ENCODE results near the gene KCNK15.

The KCNK15 gene

GRCh38 chr20:44714701-44715498, 30.8 kb upstream of the KCNK15 start, which contains the start of gene CCN5:
Gene CCN5, plus strand, starts transcription at chr20:44715369. Its CDS starts 22 bp downstream, at chr20:44715391.
- Histone ChIP-seq H3K27ac (no peak within 1 kb of the TSS), H3K4me2 (peak within 1 kb of the TSS; percentile 71), H3K4me3 (no peak within 1 kb of the TSS), H3K27me3 (no peaks in the 10 kb centered on the region), H3K4me1 (peaks cover 19% of the 10 kb centered on the region), H3K9ac (no peak within 1 kb of the TSS), H3K36me3 (no peaks in the 10 kb centered on the region), H4K20me1 (no peaks in the 10 kb centered on the region; the same call in 1 of the 2 replicates), H3K9me3 (no peaks in the 10 kb centered on the region)
- no peak for TF ChIP-seq Cebpa-rat (IDR thresholded peaks at IDR 0.05)

- Histone ChIP-seq H3K27ac (no peak overlapping the region), H3K9ac (no peak overlapping the region)
Measured at GRCh38 chr20:44715499-44716308, 30.0 kb upstream of the KCNK15 start.

DNA sequence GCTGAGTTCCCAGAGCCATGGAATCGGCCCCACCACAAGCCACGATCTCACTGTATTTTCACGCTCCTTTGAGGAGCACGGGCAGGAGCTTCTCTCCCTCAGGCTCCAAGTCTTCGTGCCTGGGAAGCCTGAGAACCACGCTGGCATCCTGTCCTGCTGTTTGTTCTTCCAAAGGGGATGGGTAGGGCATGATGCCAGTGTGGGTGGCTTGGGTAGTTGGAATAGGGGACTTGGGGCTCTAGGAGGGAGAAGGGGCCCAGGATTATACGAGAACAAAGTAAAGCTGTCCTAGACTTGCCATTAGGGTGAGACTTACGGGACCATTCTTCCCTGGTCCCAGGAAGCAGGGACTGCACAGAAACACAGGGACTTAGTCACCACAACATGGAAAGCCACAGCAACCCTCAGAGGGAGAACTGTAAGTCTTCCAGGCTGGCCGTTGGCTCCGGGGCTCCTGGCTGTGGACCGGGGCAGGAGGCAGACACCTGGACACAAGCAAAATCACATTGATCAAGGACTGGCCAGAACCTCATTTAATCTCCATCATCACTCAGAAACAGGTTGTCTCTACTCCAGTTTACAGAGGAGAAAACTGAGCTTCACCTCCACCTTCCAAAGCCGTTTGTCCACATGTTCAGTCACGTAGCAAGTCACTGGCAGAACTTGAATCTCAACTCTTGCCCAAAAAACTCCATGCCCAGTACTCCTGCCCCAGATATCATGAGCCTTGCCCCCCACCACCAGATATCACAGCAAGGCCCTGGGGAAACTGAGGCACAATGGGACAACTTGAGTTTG, 29.2 kb upstream of the KCNK15 start:
- Histone ChIP-seq H3K4me3 (no peak overlapping the region), H3K27ac (no peak overlapping the region), H3K4me2 (no peak overlapping the region), H3K9ac (no peak overlapping the region), H3K27me3 (no peaks in the 10 kb centered on the region), H3K36me3 (no peaks in the 10 kb centered on the region), H3K9me3 (no peaks in the 10 kb centered on the region), H3K4me1 (peaks cover 27% of the 10 kb centered on the region), H4K20me1 (no peaks in the 10 kb centered on the region; the same call in 1 of the 2 replicates)
- no peak for TF ChIP-seq Cebpa-rat (IDR thresholded peaks at IDR 0.05)

More at GRCh38 chr20:44715499-44716308, 30.0 kb upstream of the KCNK15 start:
- no peak for TF ChIP-seq Cebpa-rat (IDR thresholded peaks at IDR 0.05)
- Histone ChIP-seq H3K4me3 (no peak overlapping the region), H3K36me3 (no peaks in the 10 kb centered on the region), H3K4me2 (no peak overlapping the region), H3K9me3 (no peaks in the 10 kb centered on the region), H3K27me3 (no peaks in the 10 kb centered on the region), H3K4me1 (peaks cover 26% of the 10 kb centered on the region), H4K20me1 (no peaks in the 10 kb centered on the region; the same call in 1 of the 2 replicates)

- Histone ChIP-seq H3K27ac (no peak overlapping the region), H3K9ac (no peak overlapping the region), H3K4me3 (no peak overlapping the region), H3K4me1 (peaks cover 28% of the 10 kb centered on the region), H3K9me3 (no peaks in the 10 kb centered on the region), H3K27me3 (no peaks in the 10 kb centered on the region), H3K36me3 (no peaks in the 10 kb centered on the region), H4K20me1 (no peaks in the 10 kb centered on the region; the same call in 1 of the 2 replicates), H3K4me2 (no peak overlapping the region)
- no peak for TF ChIP-seq Cebpa-rat (IDR thresholded peaks at IDR 0.05)
Measured at GRCh38 chr20:44717986-44718385, 27.7 kb upstream of the KCNK15 start.

- H3K4me2 ChIP-seq = no peak overlapping the region
- TF ChIP-seq Cebpa-rat (IDR thresholded peaks at IDR 0.05) = no peak
- H4K20me1 ChIP-seq = no peaks in the 10 kb centered on the region; the same call in 1 of the 2 replicates
- no peak overlapping the region for H3K4me3 ChIP-seq
- H3K27ac ChIP-seq = no peak overlapping the region
- no peaks in the 10 kb centered on the region for H3K9me3 ChIP-seq
- H3K36me3 ChIP-seq = no peaks in the 10 kb centered on the region
- H3K4me1 ChIP-seq = peaks cover 32% of the 10 kb centered on the region
- no peak overlapping the region for H3K9ac ChIP-seq
- no peaks in the 10 kb centered on the region for H3K27me3 ChIP-seq
Measured at GRCh38 chr20:44719841-44720240, 25.8 kb upstream of the KCNK15 start.

GRCh38 chr20:44720621-44720996, 25.1 kb upstream of the KCNK15 start:
- H3K4me3 ChIP-seq = no peak overlapping the region
- peaks cover 27% of the 10 kb centered on the region for H3K4me1 ChIP-seq
- no peak overlapping the region for H3K27ac ChIP-seq
- H3K9ac ChIP-seq = no peak overlapping the region
- no peaks in the 10 kb centered on the region; the same call in 1 of the 2 replicates for H4K20me1 ChIP-seq
- no peaks in the 10 kb centered on the region for H3K9me3 ChIP-seq
- H3K36me3 ChIP-seq = no peaks in the 10 kb centered on the region
- H3K4me2 ChIP-seq = peak overlapping the region; percentile 49
- no peak for TF ChIP-seq Cebpa-rat (IDR thresholded peaks at IDR 0.05)
- no peaks in the 10 kb centered on the region for H3K27me3 ChIP-seq

DNA sequence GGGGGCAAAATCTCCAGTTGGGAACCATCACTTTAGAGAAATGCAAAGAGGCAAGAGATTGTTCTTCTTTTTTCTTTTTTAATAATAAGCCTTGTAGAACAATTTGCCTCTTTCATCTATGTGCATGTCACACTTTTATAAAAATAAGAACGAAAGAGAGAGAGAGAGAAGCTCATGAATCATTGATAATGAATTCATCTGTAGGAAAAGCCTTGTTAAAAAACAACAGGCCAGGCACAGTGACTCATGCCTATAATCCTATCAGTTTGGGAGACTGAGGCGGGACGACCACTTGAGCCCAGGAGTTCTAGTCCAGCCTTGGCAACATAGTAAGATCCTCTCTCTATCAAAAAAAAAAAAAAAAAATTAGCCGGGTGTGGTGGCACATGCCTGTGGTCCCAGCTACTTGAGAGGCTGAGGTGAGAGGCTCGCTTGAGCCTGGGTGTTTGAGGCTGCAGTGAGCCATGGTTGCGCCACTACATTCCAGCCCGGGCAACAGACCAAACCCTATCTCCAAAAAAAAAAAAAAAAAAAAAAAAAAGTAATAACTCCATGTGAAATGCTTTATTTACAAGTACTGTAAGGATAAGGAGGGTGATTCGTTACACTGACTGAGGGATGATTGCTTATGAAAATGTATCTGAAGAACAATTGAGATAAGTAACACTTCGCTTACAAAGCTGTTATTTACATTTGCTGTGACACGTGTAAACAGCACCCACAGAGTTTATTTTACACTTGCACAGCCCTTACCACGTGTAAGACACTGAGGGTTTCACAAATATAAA, 24.5 kb upstream of the KCNK15 start:
- Histone ChIP-seq H3K27ac (no peak overlapping the region), H3K36me3 (no peaks in the 10 kb centered on the region), H3K4me3 (no peak overlapping the region), H3K9me3 (no peaks in the 10 kb centered on the region), H3K4me2 (peak overlapping the region; percentile 49), H4K20me1 (no peaks in the 10 kb centered on the region; the same call in 1 of the 2 replicates), H3K4me1 (peaks cover 27% of the 10 kb centered on the region), H3K27me3 (no peaks in the 10 kb centered on the region), H3K9ac (no peak overlapping the region)
- TF ChIP-seq Cebpa-rat (IDR thresholded peaks at IDR 0.05) = no peak

DNA sequence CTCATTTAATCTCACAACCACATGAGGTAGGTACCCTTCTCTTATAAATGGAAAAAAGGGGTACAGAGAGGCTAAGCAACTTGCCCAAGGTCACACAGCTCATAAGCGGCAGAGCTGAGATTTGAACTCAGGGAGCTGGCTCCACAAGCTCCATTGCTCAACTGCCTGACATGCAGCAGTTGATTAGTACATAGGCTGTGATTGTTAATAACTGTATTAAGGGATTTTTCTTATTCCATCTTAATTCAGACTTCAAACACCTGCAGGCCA, 23.9 kb upstream of the KCNK15 start:
- no peaks in the 10 kb centered on the region for H3K36me3 ChIP-seq
- H3K9me3 ChIP-seq = no peaks in the 10 kb centered on the region
- H3K27me3 ChIP-seq = no peaks in the 10 kb centered on the region
- H3K4me2 ChIP-seq = no peak overlapping the region
- no peak overlapping the region for H3K4me3 ChIP-seq
- no peaks in the 10 kb centered on the region; the same call in 1 of the 2 replicates for H4K20me1 ChIP-seq
- TF ChIP-seq Cebpa-rat (IDR thresholded peaks at IDR 0.05) = no peak
- H3K27ac ChIP-seq = no peak overlapping the region
- H3K4me1 ChIP-seq = peaks cover 27% of the 10 kb centered on the region
- no peak overlapping the region for H3K9ac ChIP-seq

- H3K4me2 ChIP-seq = peak overlapping the region; percentile 62
- H3K27me3 ChIP-seq = no peaks in the 10 kb centered on the region
- H3K9ac ChIP-seq = no peak overlapping the region
- H3K27ac ChIP-seq = no peak overlapping the region
- H4K20me1 ChIP-seq = no peaks in the 10 kb centered on the region; the same call in 1 of the 2 replicates
- H3K9me3 ChIP-seq = no peaks in the 10 kb centered on the region
- H3K36me3 ChIP-seq = no peaks in the 10 kb centered on the region
- TF ChIP-seq Cebpa-rat (IDR thresholded peaks at IDR 0.05) = no peak
- H3K4me3 ChIP-seq = no peak overlapping the region
- peaks cover 27% of the 10 kb centered on the region for H3K4me1 ChIP-seq
Measured at GRCh38 chr20:44722990-44723389, 22.7 kb upstream of the KCNK15 start.
